Germinal center (tissue), 1 donor: ENCODE measurements around the gene FPR2.
"Not testable (repeated sequence)": the region's sequence is repeated elsewhere in the genome, so short reads cannot be mapped to it uniquely, and the experiment has no call there.

Source experiments
- DNase-seq: peaks from one replicate; pipeline ENCODE4 v3.0.0; 2012; ENCODE audit warnings: mixed read lengths, low spot score

Gene FPR2

GRCh38 chr19:51806571-51806970, 45.6 kb downstream of the FPR2 start:
- not testable (repeated sequence) for DNase-seq

- no peak for DNase-seq
Measured at GRCh38 chr19:51807111-51807701, 46.2 kb downstream of the FPR2 start.

- no peak for DNase-seq
Measured at GRCh38 chr19:51807925-51808324, 46.9 kb downstream of the FPR2 start.

- no peak for DNase-seq
Measured at GRCh38 chr19:51808333-51808986, 47.5 kb downstream of the FPR2 start.

GRCh38 chr19:51809787-51810186, 48.8 kb downstream of the FPR2 start:
- no peak for DNase-seq

- DNase-seq: no peak
Measured at GRCh38 chr19:51810223-51810622, 49.2 kb downstream of the FPR2 start.

- DNase-seq: no peak
Measured at GRCh38 chr19:51811344-51811743, 50.4 kb downstream of the FPR2 start.

- no peak for DNase-seq
Measured at GRCh38 chr19:51815043-51815442, 54.1 kb downstream of the FPR2 start.

GRCh38 chr19:51816711-51817110, 55.7 kb downstream of the FPR2 start:
- DNase-seq: no peak

- no peak for DNase-seq
Measured at GRCh38 chr19:51820011-51820410, 59.0 kb downstream of the FPR2 start.
